GM12878 (cell line): Measurements from ENCODE around the gene CAPNS1.

Experiments used
- EZH2 ChIP-seq: IDR thresholded peaks from 2 replicates; pipeline ENCODE4 v1.6.1; 2012; ENCODE audit warnings: low read depth, mild to moderate bottlenecking, control low read depth, inconsistent platforms, low read length, borderline replicate concordance; ENCODE audit not compliant: control insufficient read depth
- YBX1 ChIP-seq: fragments of 450-650 bp; IDR thresholded peaks from 2 replicates; pipeline ENCODE4 v1.6.1; 2016; ENCODE audit warnings: antibody characterized with exemption

DNA sequence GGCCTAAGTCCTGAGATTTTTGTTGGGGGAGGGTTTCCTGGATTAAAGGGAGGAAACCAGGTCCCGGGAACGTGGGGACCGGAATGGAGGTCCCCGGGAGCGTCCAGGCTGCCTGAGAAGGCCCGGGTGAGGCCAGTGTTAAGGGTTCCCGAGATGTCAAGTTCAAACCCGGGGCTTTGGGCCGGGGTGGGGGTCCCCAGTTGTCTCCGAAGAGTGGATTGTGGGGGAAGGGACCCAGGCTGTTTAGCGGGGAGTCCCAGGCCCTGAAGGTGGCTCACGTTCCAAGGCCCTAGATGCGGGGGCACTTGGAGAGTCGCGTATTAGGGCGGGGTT lies 12.1 kb downstream of the CAPNS1 start:
- TF ChIP-seq EZH2 = no peak
- no peak for TF ChIP-seq YBX1
